Measurements from ENCODE around the gene VPS37B.
"Not testable (repeated sequence)": the region's sequence is repeated elsewhere in the genome, so short reads cannot be mapped to it uniquely, and the experiment has no call there.

The VPS37B gene

GRCh38 chr12:122880668-122881067 lies 15.3 kb downstream of the VPS37B start:
- DNase-seq (ENCODE audit: low spot score) = peak; percentile 86

- no peak for DNase-seq (ENCODE audit: low spot score)
Measured at GRCh38 chr12:122880155-122880667, 15.7 kb downstream of the VPS37B start.

- no peak for DNase-seq (ENCODE audit: low spot score)
Measured at GRCh38 chr12:122878780-122879612, 16.9 kb downstream of the VPS37B start.

- no peak for DNase-seq (ENCODE audit: low spot score)
Measured at GRCh38 chr12:122876731-122877130, 19.2 kb downstream of the VPS37B start.

GRCh38 chr12:122876281-122876680 lies 19.6 kb downstream of the VPS37B start:
- DNase-seq (ENCODE audit: low spot score) = not testable (repeated sequence)

GRCh38 chr12:122875590-122876220 lies 20.2 kb downstream of the VPS37B start:
- peak; percentile 69 for DNase-seq (ENCODE audit: low spot score)

- DNase-seq (ENCODE audit: low spot score) = no peak
Measured at GRCh38 chr12:122874081-122874480, 21.8 kb downstream of the VPS37B start.

- DNase-seq (ENCODE audit: low spot score) = no peak
Measured at GRCh38 chr12:122873540-122873939, 22.4 kb downstream of the VPS37B start.

GRCh38 chr12:122872815-122873361 lies 23.0 kb downstream of the VPS37B start:
- no peak for DNase-seq (ENCODE audit: low spot score)

- DNase-seq (ENCODE audit: low spot score) = peak; percentile 83
Measured at GRCh38 chr12:122871851-122872780, 23.8 kb downstream of the VPS37B start.

- peak; percentile 82 for DNase-seq (ENCODE audit: low spot score)
Measured at GRCh38 chr12:122870867-122871664, 24.9 kb downstream of the VPS37B start.

GRCh38 chr12:122870163-122870842 lies 25.6 kb downstream of the VPS37B start:
- DNase-seq (ENCODE audit: low spot score) = no peak

GRCh38 chr12:122869207-122869973 lies 26.5 kb downstream of the VPS37B start:
- DNase-seq (ENCODE audit: low spot score) = no peak

GRCh38 chr12:122868471-122869177 lies 27.3 kb downstream of the VPS37B start:
- no peak for DNase-seq (ENCODE audit: low spot score)

- no peak for DNase-seq (ENCODE audit: low spot score)
Measured at GRCh38 chr12:122867691-122868461, 28.0 kb downstream of the VPS37B start.

- DNase-seq (ENCODE audit: low spot score) = no peak
Measured at GRCh38 chr12:122866950-122867607, 28.8 kb downstream of the VPS37B start.

- no peak for DNase-seq (ENCODE audit: low spot score)
Measured at GRCh38 chr12:122866379-122866778, 29.5 kb downstream of the VPS37B start.
